HG02973 (cell line): ENCODE data around the gene FLRT1.
A peak's percentile ranks its signal among the peaks of the same experiment; 100 is the strongest.

Source experiments
- ATAC-seq: cut with Tn5 transposase; IDR thresholded peaks from one replicate; pipeline ENCODE4 v1.9.1; 2021; ENCODE audit warnings: moderate library complexity; ENCODE audit not compliant: unreplicated experiment

FLRT1 gene, protein sequence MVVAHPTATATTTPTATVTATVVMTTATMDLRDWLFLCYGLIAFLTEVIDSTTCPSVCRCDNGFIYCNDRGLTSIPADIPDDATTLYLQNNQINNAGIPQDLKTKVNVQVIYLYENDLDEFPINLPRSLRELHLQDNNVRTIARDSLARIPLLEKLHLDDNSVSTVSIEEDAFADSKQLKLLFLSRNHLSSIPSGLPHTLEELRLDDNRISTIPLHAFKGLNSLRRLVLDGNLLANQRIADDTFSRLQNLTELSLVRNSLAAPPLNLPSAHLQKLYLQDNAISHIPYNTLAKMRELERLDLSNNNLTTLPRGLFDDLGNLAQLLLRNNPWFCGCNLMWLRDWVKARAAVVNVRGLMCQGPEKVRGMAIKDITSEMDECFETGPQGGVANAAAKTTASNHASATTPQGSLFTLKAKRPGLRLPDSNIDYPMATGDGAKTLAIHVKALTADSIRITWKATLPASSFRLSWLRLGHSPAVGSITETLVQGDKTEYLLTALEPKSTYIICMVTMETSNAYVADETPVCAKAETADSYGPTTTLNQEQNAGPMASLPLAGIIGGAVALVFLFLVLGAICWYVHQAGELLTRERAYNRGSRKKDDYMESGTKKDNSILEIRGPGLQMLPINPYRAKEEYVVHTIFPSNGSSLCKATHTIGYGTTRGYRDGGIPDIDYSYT

GRCh38 chr11:64035576-64035975, at the start of gene FLRT1:
Gene FLRT1, plus strand, starts transcription at chr11:64035931. Its CDS starts 80,337 bp downstream, at chr11:64116268.
- ATAC-seq: no peak

DNA sequence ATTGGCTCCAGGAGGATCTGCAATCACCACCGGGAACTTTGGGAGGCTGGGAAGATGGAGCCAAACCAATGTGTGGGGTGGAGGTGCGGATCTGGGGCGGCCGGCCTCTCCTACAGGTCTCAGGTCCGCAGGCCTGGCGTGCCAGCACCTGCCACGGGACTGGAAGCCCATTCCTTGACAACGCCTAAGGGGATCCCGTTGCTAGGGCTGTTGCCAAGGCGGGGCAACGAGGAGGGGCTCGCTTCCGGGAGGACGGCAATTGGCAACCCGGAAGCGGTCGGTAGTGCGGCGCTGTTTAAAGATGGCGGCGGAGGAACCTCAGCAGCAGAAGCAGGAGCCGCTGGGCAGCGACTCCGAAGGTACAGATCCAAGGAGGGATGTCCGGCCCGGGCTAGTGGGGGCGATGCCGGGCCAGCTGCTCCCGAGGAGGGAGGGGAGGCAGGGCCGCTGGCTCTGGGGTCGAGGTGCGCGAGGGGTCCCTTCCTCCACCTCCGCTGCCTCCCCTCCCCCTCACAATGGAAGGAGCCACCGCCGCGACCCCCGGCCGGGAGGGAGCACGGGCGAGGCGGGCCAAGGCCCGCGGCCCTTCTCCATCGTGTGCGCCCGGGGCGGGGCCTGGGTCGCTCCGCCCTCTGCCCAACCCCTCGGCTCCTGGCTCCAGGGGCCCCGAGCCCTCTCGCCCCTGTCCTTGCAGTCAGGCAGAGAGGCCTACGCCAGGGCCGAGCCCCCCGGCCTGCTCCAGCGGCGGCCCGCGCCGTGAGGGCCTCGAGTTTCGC, 49.4 kb upstream of the FLRT1 start, which contains the start of gene OTUB1:
TSS of gene OTUB1 (plus strand) at position 283 of the 776 bp plus-strand sequence. CDS start at position 302, 19 bp downstream.
- peak; percentile 82 for ATAC-seq

DNA sequence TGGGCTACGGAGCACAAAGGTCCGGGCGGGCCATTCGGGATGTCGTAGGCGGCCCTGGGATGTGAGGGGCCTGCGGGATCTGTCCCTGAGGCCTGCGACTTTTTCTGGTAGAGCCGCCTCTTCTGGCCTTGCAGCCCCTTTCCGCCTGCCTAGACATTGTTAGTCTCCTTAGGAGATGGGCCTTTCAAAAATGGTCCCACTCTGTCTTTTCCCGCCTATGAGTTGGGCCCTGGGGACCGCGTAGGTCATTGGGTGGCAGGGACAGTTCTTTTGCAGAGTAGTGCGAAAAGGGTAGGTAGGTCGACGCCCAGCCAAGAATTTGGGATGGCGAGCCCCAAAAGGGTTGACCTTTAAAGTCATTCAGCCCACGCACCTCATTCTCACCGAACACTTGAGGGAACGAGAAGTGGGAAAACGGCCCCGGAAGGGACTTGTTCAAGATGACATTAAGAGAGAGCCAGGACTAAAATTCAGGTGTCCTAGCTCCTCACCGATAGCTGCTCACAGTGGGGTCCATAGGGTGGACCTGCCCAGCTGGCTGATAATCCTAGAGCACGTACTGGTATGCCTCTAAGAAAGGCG, 48.7 kb upstream of the FLRT1 start:
- ATAC-seq: no peak

GRCh38 chr11:63991558-63991957, 44.2 kb upstream of the FLRT1 start:
- no peak for ATAC-seq

- ATAC-seq: no peak
Observed at GRCh38 chr11:63993100-63993499, 42.6 kb upstream of the FLRT1 start.

DNA sequence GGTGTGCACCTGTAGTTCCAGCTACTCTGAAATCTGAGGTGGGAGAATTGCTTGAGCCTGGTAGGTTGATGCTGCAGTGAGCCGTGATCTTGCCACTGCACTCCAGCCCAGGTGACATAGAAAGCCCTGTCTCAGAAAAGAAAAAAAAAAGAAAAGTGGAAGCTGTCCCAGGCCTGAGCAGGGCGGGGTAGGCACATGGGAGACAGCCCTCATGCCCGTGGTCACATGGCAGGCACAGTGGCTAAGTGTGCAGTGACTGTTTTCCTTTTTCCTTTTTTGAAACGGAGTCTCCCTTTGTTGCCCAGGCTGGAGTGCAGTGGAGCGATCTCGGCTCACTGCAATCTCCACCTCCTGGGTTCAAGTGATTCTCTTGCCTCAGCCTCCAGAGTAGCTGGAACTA, 41.7 kb upstream of the FLRT1 start:
- no peak for ATAC-seq

GRCh38 chr11:63996512-63996911, 39.2 kb upstream of the FLRT1 start:
- no peak for ATAC-seq

DNA sequence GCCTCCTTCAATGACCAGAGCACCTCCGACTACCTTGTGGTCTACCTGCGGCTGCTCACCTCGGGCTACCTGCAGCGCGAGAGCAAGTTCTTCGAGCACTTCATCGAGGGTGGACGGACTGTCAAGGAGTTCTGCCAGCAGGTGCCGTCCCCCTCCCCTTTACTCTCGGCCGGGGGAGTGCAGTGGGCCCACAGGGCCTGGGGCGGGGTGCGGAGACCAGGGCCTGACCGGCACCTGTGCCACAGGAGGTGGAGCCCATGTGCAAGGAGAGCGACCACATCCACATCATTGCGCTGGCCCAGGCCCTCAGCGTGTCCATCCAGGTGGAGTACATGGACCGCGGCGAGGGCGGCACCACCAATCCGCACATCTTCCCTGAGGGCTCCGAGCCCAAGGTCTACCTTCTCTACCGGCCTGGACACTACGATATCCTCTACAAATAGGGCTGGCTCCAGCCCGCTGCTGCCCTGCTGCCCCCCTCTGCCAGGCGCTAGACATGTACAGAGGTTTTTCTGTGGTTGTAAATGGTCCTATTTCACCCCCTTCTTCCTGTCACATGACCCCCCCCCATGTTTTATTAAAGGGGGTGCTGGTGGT, 38.5 kb upstream of the FLRT1 start:
- ATAC-seq: no peak

DNA sequence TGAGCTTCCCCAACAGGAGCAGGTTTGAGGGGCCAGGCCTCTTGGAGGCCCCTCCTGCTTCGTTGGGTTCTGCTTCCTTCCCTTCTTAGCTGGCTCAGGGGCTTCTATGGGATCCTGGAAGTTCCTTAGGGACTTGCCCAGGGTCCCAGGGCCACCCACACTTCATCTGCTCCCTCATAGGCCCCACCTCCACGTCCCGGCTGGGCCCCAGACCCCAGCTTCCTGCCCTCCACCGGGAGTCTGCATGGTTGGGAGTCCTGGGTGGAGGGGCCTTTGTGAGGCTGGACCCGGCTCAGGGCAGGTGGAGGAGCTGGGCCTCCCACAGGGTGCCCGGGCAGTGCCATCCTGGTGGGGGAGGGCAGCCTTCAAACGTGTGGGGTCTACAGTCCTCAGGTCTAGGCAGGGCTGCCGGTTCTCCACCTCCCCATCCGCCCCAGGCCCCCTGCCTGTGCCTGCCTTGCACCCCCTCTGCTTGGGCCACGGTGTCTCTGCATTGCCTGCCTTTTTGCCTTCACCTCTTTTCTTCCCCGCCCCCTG, 37.9 kb upstream of the FLRT1 start:
- ATAC-seq: no peak

GRCh38 chr11:63998558-63999348, 37.0 kb upstream of the FLRT1 start:
- no peak for ATAC-seq

DNA sequence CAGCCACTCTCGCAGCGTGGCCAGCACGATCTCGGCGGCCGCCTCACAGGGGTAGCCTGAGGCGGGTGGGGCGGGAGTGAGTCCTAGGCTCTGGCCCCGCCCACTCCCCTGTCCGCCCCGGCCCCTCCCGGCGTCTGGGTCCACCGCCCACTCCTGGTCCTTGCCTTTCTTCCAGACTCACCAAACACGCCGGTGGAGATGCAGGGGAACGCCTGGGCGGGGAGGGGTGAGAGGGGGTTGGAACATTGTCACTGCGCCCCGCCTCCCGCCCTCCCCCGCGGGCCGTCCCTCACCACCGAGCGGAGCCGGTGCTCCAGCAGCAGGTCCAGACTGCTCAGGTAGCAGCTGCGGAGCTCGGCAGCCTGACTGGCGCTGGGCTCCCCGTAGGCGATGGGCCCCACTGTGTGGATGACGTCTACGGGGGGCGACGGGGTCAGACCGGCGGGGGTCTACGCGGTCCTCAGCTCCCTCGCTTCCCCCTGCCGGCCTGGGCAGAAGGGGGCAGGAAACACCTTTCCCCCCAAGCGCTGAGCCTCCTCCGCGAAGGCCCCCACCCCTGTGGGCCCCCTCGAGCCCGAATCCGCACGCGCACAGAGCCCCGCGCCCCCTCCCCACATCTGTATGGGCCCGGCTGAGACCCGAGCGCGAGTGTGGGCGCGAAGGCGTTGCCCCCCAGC, 36.2 kb upstream of the FLRT1 start:
- no peak for ATAC-seq

- no peak for ATAC-seq
Observed at GRCh38 chr11:64000026-64000739, 35.5 kb upstream of the FLRT1 start.

DNA sequence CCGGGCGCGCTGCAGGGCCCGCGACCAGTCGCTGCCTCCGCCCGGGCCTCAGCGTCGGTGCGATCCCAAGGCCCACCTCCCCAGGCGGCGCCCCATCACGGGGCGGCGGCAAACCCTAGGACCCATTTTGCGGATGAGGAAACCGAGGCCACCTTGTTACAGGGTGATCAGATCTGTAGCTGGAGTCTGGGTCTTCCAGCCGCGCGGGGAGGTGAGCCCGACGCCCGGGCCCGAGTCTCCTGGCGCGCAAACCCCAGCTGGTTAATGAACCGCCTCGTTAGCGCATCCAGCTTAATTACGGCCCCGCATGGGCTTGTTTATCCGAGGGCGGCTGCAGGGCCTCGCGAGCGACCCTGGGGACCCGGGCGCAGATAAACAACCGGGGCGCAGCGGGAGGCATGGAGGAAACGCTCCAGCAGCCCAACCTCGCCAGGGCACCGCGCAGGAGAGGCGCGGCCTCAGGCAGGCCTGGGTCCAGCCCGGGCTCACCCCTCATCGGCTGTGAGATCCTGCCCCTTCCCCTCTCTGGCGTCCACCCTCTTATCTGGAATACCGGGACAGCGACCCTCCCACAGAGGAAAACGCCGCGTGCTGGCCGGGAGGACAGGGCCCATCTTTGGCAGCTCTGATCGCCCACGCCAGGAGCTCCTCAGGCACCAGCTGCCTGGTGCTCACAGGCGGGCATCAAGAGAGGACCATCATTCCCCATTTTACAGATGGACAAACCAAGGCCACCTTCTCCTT, 34.8 kb upstream of the FLRT1 start:
- ATAC-seq: no peak

GRCh38 chr11:64001484-64002420, 34.0 kb upstream of the FLRT1 start:
- no peak for ATAC-seq

DNA sequence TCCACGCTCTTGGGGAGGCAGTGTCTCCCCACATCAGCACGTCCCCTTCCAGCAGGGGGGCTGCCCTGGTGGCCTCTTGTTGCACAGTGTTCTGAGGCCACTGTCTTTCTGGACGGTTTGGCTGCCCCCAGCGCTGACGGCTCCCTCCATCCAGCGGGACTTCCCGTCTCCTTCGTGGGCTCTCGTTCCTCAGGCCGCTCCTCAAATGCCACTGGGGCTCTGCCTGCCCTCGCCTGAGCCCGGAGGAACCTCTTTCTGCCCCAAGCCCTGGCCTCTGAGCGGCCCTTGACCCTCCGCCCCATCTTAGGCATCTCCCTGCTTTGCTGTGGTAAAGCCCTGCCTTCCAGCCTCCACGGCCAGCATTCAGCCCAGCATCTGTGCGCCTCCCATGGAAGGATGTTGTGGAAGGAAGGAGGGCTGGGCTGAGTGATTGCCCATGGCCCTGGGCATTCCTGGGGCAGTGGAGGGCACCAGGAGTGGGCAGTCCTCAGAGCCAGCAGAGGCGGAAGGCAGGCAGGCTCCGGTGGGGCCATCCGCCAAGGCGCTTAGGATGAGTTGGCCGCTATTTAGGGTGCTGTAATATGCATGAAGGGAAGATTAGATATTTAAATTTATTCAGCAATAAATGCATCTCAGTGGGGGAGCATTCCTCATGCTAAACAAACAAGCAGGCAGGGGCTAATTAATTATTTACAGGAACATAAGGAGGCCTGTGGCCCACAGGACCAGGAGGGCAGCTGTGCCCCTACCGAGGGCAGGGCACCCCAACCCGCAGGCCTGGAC, 31.7 kb upstream of the FLRT1 start:
- ATAC-seq: no peak

DNA sequence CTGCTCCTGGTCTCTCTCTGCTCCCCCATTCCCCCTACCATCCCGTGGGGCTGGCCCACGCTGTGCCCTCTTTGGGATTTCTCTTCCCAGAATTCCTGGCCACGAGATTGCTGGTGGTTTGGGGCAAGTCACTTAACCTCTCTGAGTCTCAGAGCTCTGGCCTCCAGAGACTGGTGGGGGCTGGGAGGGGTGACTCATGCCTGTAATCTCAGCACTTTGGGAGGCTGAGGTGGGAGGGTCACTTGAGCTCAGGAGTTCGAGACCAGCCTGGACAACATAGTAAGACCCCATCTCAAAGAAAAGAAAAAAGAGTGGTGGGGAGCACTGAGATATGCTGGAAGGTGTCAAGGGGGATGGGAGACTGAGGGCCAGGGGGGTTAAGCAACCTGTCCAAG, 31.1 kb upstream of the FLRT1 start:
- no peak for ATAC-seq
